ENCODE results near the gene RET.

GRCh38 chr10:43050011-43050410, 26.9 kb upstream of the RET start:
- TF ChIP-seq, protein P1, sequence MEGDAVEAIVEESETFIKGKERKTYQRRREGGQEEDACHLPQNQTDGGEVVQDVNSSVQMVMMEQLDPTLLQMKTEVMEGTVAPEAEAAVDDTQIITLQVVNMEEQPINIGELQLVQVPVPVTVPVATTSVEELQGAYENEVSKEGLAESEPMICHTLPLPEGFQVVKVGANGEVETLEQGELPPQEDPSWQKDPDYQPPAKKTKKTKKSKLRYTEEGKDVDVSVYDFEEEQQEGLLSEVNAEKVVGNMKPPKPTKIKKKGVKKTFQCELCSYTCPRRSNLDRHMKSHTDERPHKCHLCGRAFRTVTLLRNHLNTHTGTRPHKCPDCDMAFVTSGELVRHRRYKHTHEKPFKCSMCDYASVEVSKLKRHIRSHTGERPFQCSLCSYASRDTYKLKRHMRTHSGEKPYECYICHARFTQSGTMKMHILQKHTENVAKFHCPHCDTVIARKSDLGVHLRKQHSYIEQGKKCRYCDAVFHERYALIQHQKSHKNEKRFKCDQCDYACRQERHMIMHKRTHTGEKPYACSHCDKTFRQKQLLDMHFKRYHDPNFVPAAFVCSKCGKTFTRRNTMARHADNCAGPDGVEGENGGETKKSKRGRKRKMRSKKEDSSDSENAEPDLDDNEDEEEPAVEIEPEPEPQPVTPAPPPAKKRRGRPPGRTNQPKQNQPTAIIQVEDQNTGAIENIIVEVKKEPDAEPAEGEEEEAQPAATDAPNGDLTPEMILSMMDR (IDR thresholded peaks at IDR 0.05) = no peak
- TF ChIP-seq POLR2A (IDR thresholded peaks at IDR 0.05) = no peak

All from tibial nerve (tissue), 3 donors.